SK-N-SH treated with all-trans-retinoic acid at 6 μM for 48 hours (cell line): ENCODE results near the gene TRDMT1.

Experiments used
- ARNTL ChIP-seq: fragments of 450-650 bp; formaldehyde crosslinking; IDR thresholded peaks from 2 replicates; pipeline ENCODE4 v1.5.0; 2020; ENCODE audit warnings: low read depth, mild to moderate bottlenecking, moderate library complexity, borderline replicate concordance
- ZFP30 ChIP-seq: fragments of 450-650 bp; formaldehyde crosslinking; IDR thresholded peaks from 2 replicates; pipeline ENCODE4 v1.5.0; 2022; ENCODE audit warnings: mild to moderate bottlenecking, moderate library complexity
- ZNF70 ChIP-seq: fragments of 450-650 bp; formaldehyde crosslinking; IDR thresholded peaks from 2 replicates; pipeline ENCODE4 v1.5.0; 2020; ENCODE audit warnings: mild to moderate bottlenecking, moderate library complexity
- ZNF8 ChIP-seq: fragments of 450-650 bp; formaldehyde crosslinking; IDR thresholded peaks from 2 replicates; pipeline ENCODE4 v1.5.0; 2020; ENCODE audit warnings: mild to moderate bottlenecking, moderate library complexity
- TF ChIP-seq, protein P1 (sequence below): fragments of 250-450 bp; sonication (Bioruptor Pico); IDR thresholded peaks from 2 replicates; pipeline ENCODE4 v1.8.0; 2020; ENCODE audit warnings: mild to moderate bottlenecking, moderate library complexity, borderline replicate concordance

DNA sequence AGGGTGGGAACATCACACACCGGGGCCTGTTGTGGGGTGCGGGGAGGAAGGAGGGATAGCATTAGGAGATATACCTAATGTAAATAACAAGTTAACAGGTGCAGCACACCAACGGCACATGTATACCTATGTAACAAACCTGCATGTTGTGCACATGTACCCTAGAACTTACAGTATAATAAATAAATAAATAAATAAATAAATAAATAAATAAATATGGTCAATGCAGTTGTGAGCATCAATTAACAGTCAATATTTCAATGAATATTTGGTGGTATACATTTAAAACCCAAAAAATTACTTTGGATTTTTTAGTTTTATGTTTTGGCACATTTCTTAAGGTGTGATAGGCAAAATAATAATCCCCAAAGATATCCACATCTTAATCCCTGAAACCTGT is 15.6 kb downstream of the TRDMT1 start:
- TF ChIP-seq ZNF70 (CRISPR knock-in tag) (no peak), ARNTL (CRISPR knock-in tag) (no peak), ZNF8 (no peak), ZFP30 (no peak)
- TF ChIP-seq, protein P1, sequence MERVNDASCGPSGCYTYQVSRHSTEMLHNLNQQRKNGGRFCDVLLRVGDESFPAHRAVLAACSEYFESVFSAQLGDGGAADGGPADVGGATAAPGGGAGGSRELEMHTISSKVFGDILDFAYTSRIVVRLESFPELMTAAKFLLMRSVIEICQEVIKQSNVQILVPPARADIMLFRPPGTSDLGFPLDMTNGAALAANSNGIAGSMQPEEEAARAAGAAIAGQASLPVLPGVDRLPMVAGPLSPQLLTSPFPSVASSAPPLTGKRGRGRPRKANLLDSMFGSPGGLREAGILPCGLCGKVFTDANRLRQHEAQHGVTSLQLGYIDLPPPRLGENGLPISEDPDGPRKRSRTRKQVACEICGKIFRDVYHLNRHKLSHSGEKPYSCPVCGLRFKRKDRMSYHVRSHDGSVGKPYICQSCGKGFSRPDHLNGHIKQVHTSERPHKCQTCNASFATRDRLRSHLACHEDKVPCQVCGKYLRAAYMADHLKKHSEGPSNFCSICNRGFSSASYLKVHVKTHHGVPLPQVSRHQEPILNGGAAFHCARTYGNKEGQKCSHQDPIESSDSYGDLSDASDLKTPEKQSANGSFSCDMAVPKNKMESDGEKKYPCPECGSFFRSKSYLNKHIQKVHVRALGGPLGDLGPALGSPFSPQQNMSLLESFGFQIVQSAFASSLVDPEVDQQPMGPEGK (CRISPR knock-in tag): no peak
